ENCODE data around the gene GPM6B.
"Not testable (repeated sequence)": the region's sequence is repeated elsewhere in the genome, so short reads cannot be mapped to it uniquely, and the experiment has no call there.

GPM6B gene

DNA sequence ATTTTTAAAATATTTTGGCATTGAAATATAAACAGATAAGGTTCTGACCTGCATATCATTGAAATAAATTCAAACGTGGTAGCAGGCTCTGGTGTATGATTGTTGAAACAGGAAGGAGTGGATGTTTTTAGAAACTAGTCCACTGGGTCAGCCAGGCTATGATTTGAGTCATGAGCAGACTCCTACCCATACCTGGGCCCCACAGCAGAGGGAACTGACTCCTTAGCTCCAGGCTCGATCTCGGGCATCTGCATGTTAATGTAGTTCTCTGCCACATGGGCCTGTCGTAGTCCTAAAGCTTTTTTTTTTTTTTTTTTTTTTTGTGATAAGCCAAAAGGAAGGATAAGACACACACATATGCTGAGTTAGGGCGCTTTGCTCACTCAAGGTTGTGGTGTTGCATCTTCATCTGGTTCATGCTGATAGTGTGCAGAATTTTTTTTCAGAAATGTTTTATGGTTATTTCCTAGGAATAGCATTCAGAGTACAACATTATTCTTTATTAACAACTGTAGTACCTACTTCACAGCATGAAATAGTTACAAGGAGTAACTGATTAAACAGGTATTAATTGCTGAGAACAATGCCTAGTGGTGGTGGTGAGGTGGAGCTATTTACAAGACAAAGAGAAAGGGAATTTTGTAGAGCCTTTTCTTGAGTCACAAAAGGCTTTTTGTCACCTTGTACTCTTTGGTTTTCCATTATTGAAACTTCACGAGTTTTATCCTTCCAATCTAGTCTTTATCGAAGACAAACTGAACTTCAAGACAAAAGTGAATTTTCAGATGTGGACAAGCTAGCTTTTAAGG lies 55.1 kb downstream of the GPM6B start:
- DNase-seq: peak; percentile 3

GRCh38 chrX:13760426-13760825 lies 56.5 kb downstream of the GPM6B start:
- DNase-seq: no peak

GRCh38 chrX:13759152-13759718 lies 57.7 kb downstream of the GPM6B start:
- DNase-seq: no peak

DNA sequence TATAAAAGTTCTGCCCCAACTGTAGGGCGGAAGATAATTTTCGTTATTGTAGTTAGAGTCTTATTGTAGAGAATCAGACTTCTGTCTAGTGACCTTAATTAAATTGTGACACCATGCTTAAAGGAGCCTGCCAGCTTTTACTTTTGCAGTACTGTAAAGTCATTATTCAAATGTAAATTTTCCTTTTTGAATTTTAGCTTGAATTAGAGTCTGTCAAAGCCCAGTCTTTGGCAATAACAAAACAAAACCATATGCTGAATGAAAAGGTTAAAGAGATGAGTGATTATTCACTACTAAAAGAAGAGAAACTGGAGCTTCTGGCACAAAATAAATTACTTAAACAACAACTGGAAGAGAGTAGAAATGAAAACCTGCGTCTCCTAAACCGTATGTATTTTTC lies 60.5 kb downstream of the GPM6B start:
- no peak for DNase-seq

DNA sequence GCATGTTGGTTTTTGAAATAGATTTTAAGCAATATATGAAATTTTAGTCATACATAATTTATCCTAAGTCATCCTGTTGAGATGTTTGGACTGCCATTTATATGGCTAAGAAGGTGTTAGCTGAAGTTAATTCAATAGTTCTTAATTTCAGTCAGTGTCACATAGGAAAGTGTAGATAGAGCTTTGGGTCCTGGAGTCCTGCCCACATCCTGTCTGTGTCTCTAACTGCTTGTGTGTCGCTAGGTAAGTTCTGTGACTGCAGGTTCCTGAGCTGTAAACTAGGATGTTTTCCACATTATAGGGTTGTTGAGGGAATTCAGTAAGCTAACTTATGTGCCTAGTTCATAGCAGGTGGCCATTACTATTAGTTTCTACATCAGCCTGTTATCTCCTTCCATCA lies 61.6 kb downstream of the GPM6B start:
- no peak for DNase-seq

DNA sequence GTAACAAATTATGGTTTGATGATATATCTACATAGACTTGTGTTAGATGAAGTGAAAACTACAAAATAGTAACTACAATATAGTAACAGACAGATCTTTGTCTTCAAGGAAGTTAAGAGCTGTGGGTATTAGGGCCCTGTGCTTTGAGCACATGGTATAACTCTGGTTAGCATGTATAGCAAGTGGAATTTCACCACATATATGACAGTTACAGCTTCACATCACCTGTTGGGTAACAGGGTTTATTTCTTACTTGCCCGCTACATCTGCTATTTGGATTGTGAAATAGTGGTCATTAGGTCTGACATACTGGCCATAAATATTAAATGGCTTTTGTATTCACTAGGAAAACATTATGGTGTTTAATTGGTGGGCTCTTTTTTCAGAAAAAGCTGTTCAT lies 62.1 kb downstream of the GPM6B start:
- no peak for DNase-seq

DNA sequence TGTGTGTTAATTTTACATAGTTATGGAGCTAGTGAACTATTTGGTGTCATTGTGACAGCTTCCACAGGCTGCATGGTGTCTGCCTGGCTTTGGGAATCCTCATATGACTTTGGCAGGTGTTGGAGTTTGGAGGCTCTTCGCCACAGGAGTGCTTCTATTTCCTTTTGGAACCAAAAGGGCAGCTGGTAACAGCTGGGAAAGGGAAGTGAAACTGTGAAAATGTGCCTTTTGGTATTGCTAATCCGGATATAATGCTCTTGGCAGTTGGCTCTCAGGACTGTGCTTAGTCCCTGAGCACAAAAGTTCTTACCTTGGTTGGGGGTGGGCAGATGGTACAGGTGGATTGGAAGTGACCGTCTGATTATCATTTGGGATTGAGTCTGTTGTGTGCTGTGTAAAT lies 64.2 kb downstream of the GPM6B start:
- DNase-seq: no peak

DNA sequence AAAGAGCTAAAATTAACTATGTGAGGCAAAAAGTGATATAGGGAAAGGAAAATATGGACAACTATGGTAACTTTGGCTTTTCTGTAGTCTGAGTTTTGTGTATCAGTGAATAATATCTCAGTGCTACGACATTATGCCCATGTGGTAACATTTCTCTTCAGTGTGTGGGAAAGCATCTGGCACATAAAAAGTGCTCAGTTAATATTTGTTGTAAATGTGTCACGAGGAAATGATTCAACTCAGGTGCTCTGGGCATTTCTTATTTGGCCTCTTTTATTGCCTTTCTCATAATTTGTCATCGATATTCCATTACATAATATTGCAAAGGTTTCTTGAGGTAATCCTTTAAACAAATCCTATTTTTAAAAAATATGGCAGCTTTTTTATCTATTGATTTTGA lies 64.8 kb downstream of the GPM6B start:
- DNase-seq: no peak

GRCh38 chrX:13750812-13751211 lies 66.1 kb downstream of the GPM6B start:
- DNase-seq: no peak

DNA sequence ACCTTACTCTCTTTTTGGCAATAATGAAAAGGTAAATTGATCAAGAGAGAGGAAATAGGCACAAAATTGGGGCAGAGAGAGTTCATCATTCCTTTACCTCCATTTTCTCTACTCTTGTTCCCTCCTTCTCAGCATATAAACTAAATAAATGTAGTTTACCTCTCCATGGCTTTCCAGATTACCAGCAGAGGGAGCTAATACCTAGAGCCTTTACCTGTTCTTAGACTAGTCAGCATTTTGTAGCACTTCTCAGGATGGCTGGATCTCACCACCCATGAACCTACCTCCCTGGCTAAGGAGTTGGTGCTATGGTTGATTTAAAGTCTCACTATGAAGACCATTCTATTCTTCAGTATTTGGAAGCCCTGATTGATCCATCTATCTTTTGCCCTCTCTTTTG lies 66.7 kb downstream of the GPM6B start:
- DNase-seq: peak; percentile 40

GRCh38 chrX:13748486-13748885 lies 68.4 kb downstream of the GPM6B start:
- peak; percentile 19 for DNase-seq

GRCh38 chrX:13747836-13748235 lies 69.1 kb downstream of the GPM6B start:
- DNase-seq: peak; percentile 50

DNA sequence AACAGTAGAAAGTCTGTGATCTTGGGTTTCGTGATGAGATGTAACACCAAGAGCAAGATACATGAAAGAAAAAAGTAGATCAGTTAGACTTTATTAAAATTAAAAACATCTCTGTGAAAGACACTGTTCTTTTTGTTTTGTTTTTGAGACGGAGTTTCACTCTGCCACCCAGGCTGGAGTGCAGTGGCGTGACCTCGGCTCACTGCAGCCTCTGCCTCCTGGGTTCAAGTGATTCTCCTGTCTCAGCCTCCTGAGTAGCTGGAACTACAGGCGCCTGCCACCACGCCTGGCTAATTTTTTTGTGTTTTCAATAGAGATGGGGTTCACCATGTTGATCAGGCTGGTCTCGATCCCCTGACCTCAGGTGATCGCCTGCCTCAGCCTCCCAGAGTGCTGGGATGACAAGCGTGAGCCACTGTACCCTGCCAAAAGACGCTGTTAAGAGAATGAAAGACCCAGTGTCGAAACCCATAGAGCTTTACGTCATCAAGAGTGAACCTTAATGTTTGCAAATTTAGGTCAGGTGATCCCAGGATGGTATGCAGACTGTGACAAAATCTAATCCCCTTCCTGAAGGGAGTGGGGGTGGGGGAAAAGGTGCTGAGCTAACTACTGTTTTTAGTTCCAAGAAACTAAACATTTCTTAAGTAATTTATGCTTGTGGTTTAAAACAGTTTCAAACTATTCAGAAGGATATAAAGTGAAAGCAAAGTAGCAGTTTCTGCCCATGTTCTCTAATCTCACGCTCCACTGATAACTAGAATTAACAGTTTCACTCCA lies 74.3 kb downstream of the GPM6B start:
- DNase-seq: no peak

DNA sequence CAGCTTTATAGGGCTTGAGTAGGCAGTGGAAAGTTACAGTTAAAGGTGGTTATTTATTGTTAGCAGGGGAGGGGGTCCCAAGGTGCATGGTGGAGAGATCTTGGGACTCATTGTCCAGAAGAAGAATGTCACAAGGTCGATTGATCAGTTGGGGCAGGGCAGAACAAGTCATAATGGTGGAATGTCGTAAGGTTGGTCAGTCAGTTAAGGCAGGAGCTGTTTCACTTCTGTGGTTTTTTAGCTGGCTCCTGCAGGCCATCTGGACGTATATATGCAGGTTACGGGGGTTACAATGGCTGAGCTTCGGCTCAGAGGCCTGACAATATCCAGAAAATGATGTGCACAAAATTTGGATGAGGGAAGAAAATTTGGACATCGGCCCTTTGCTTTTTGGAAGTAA lies 75.2 kb downstream of the GPM6B start:
- DNase-seq: no peak

DNA sequence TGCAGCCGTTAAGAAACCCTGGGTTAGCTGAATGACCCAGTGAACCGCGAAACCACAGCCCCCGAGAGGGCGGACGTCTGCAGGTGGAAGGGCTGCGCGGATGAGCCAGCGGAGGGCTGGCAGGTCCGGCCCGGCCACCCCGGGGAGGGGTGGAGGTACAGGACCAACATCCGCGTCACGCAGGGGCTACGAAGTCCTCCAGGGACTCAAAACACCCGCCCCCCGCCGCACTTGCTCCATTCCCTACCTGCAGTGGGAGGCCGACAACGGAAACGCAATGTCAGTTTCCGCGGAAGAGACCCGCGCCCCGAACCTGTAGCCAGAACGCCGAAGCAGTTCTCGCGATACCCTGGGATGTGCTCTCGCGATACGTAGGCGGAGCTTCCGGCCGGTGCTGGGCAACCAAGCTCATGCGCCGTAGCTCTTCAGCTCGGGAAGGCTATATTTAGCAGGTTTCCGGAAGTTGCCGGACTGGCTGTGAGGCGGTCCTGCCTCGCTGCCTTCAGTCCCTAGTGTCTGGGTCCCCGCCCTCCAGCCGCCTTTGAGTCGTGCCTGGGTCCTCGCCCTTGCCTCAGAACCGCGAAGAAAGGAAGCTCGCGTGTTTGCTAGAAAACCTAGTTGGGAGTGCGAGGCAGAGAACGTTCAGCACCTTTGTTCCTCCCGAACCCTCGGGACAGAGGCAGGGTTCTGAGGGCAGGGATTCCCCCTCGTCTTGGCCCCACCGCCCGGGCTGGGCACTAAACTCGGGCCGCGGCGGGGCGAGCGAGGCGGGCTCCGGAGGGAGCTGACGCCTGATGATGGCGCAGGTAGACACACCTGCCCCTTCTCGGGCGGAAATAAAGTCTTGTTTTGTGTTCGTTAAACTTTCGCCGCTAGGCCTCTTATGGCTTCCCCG lies 82.4 kb downstream of the GPM6B start, which contains the start of the genes OFD1 and TRAPPC2:
Gene OFD1, plus strand, starts transcription at position 471 of the 895 bp plus-strand sequence. Its CDS starts 324 bp downstream, at position 795.
Gene TRAPPC2, minus strand, starts transcription at position 343 of the 895 bp plus-strand sequence. CDS start 14,657 bp downstream, outside the sequence.
- peak; percentile 92 for DNase-seq

DNA sequence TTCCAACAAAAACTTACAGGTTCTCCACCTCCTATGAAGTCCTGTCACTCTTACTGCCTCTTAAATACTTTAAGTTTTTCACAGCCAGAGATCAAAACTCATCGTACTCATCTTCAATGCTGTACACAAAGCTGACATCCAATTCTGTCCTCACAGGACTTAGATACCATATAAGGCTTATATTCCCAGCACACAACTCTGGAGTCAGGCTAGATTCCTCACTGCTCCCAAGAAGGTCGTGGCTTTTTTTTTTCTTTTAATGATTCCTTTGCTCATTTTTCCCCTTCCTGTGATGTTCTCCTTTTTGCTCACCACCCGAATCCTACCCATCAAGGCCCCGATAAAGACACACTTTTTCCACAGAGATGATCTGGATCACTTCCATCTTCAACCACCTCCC lies 83.4 kb downstream of the GPM6B start:
- DNase-seq: no peak

DNA sequence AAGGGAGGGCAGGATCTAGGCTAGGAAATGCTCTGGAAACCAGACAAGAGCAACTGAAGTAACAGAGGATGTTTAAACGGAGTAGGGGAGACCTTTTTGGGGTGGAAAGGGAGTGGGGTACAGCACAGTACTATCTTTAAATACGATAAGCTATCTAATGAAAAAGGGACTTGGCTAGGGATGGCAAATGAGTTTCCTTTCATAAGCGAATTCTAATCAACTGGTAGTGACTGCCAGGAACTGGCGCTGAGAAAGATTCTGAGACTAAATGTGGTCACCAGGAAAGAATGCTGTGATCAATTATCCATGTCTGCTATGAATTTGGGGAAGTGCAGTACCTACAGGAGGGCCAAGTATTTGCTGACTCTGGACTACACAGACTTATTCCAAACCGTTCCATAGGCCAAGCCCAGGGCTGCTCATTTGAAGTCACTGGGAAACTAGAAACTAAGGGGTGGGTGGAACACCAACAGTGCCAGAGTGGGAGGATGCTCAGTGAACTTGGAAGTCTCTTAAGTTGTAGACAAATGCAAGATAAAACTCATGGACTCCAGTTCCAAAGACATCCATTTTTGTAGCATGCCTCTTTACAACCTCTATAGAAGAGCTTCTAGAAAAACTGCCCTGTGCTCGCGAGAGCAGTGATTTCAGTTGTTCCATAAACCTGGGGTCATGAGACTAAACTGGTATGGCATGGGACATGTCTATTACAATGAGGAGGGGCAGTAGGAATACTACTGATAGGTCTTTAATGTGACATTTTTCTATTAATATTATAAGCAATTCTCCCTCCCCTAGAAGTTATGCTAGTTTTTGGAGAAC lies 84.4 kb downstream of the GPM6B start:
- no peak for DNase-seq

DNA sequence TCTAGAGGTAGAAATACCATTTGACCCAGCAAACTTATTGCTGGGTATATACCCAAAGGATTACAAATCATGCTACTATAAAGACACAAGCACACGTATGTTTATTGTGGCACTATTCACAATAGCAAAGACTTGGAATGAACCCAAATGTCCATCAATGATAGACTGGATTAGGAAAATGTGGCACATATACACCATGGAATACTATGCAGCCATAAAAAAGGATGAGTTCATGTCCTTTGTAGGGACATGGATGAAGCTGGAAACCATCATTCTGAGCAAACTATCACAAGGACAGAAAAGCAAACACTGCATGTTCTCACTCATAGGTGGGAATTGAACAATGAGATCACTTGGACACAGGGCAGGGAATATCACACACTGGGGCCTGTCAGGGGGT lies 86.4 kb downstream of the GPM6B start:
- not testable (repeated sequence) for DNase-seq

DNA sequence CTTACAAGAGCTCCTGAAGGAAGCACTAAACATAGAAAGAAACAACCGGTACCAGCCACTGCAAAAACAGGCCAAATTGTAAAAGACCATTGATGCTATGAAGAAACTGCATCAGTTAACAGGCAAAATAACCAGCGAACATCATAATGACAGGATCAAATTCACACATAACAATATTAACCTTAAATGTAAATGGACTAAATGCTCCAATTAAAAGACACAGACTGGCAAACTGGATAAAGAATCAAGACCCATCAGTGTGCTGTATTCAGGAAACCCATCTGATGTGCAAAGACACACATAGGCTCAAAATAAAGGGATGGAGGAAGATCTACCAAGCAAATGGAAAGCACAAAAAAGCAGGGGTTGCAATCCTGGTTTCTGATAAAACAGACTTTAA lies 90.3 kb downstream of the GPM6B start:
- not testable (repeated sequence) for DNase-seq

DNA sequence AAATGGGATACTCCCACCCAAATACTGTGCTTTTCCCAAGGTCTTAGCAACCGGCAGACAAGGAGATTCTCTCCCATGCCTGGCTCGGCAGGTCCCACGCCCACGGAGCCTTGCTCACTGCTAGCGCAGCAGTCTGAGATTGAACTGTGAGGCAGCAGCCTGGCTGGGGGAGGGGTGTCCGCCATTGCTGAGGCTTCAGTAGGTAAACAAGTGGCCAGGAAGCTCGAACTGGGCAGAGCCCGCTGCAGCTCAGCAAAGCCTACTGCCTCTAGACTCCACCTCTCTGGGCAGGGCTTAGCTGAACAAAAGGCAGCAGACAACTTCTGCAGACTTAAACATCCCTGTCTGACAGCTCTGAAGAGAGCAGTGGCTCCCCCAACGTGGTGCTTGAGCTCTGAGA lies 92.0 kb downstream of the GPM6B start:
- not testable (repeated sequence) for DNase-seq

GRCh38 chrX:13721819-13722519 lies 94.9 kb downstream of the GPM6B start:
- peak; percentile 45 for DNase-seq

Measured in fibroblast of skin of right quadriceps (primary cell).